Measurements from ENCODE around the gene CELA2A. TPM values are rescaled to one million over a fixed set of nuclear protein-coding genes. Genes with fewer than 3 reads are reported as not detected.
"Not testable (repeated sequence)": the region's sequence is repeated elsewhere in the genome, so short reads cannot be mapped to it uniquely, and the experiment has no call there.

The CELA2A gene
- total and polyA plus RNA-seq, 9 of the 15 experiments (the other 6 are each of a cell fraction or from before 2014, with no cell fraction given) = 0.62 TPM; not detected in 8

- H3K9me3 ChIP-seq (replicated peaks; ENCODE audit: control insufficient read depth, insufficient read depth, low read depth, low read length); H3K4me3 ChIP-seq; H3K79me2 ChIP-seq (ENCODE audit: control insufficient read depth, insufficient read depth, low read length); POLR2A ChIA-PET; H3K36me3 ChIP-seq (ENCODE audit: control insufficient read depth, insufficient read depth, low read length); FAIRE-seq; BruUV-seq (replicated peaks); in situ Hi-C loops (cut with MboI); ATAC-seq; H4K20me1 ChIP-seq (replicated peaks; ENCODE audit: control insufficient read depth, insufficient read depth, low read length); H3K27ac ChIP-seq (ENCODE audit: extremely low read depth, low read depth, low read length); H3K9ac ChIP-seq (ENCODE audit: insufficient read depth in 1 of 2, low read depth in 2 of 2, low read length in 2 of 2); H3K4me2 ChIP-seq (ENCODE audit: insufficient read depth, low read length); intact Hi-C loops (cut with micrococcal nuclease); DNase-seq (ENCODE audit: extremely low read depth in 1 of 4, low spot score in 3 of 4); CTCF ChIA-PET (ENCODE audit: low intra/inter-chr PET ratio); H3K27me3 ChIP-seq (ENCODE audit: control insufficient read depth in 2 of 2, insufficient read depth in 2 of 2, low read length in 2 of 2); H3K9me1 ChIP-seq (ENCODE audit: control insufficient read depth, insufficient read depth, low read length): not testable (repeated sequence)
- TF ChIP-seq RAD51 (IDR thresholded peaks at IDR 0.05; ENCODE audit: borderline replicate concordance, low read depth) = peak; percentile 10; the same call in 1 of the 2 replicates
- 0 out of 2 replicates have a peak, but pooled peaks have one; percentile 19 for TF ChIP-seq ZBTB7A (IDR thresholded peaks at IDR 0.05; ENCODE audit: borderline replicate concordance, control insufficient read depth, low read depth, low read length)
- Histone ChIP-seq H3K4me1 (replicated peaks in 1 of 2; ENCODE audit: control insufficient read depth in 2 of 2, insufficient read depth in 2 of 2, low read length in 2 of 2) (peaks cover 8 to 17% of the 10 kb centered on the region in 2 experiments), H2AFZ (ENCODE audit: low read depth, low read length) (peak overlapping the region; percentile 14; the same call in 1 of the 2 replicates)
- 59% methylated on average over 5 of the region's 5 CpGs for WGBS (ENCODE audit: insufficient coverage, low coverage, missing lambda C conversion rate)
These were observed 7.4 kb downstream of the CELA2A start for GRCh38 chr1:15463926-15464322.

- no peaks in the 10 kb centered on the region for H4K20me1 ChIP-seq (replicated peaks; ENCODE audit: control insufficient read depth, insufficient read depth, low read length)
- H3K36me3 ChIP-seq (ENCODE audit: control insufficient read depth, insufficient read depth, low read length) = no peaks in the 10 kb centered on the region
- no peak overlapping the region for H3K27ac ChIP-seq (ENCODE audit: extremely low read depth, low read depth, low read length)
- POLR2A ChIA-PET = interaction anchor here (0.6 to 1.7 kb wide), 3 partner anchors 9 to 256 kb away, joined by 3 to 5 read pairs (median 4); partner anchors contain the start of gene CELA2A
- WGBS (ENCODE audit: insufficient coverage, low coverage, missing lambda C conversion rate) = 29% methylated on average over 7 of the region's 7 CpGs
- H3K4me1 ChIP-seq (replicated peaks in 1 of 2; ENCODE audit: control insufficient read depth in 2 of 2, insufficient read depth in 2 of 2, low read length in 2 of 2) = peaks cover 4 to 11% of the 10 kb centered on the region in 2 experiments; a peak in 4 of 5 replicates
- in situ Hi-C loops (cut with MboI) = no loop called here
- intact Hi-C loops (cut with micrococcal nuclease) = no loop called here
- CTCF ChIA-PET (ENCODE audit: low intra/inter-chr PET ratio) = no interaction called here
- H3K79me2 ChIP-seq (ENCODE audit: control insufficient read depth, insufficient read depth, low read length) = no peaks in the 10 kb centered on the region
- H3K9ac ChIP-seq (ENCODE audit: insufficient read depth in 1 of 2, low read depth in 2 of 2, low read length in 2 of 2) = no peak overlapping the region
- peak overlapping the region; percentile 52 for H2AFZ ChIP-seq (ENCODE audit: low read depth, low read length)
- BruUV-seq (replicated peaks) = no TSS peak
- ATAC-seq (peak; percentile 72), DNase-seq (ENCODE audit: extremely low read depth in 1 of 4, low spot score in 3 of 4) (peak in 3 of 4 experiments; percentile 34 to 49 (median 34)), FAIRE-seq (no peak)
- H3K4me2 ChIP-seq (ENCODE audit: insufficient read depth, low read length) = peak overlapping the region; percentile 29
- no peak overlapping the region for H3K4me3 ChIP-seq
- H3K27me3 ChIP-seq (ENCODE audit: control insufficient read depth in 2 of 2, insufficient read depth in 2 of 2, low read length in 2 of 2) = 0 out of 5 replicates have a peak, but pooled peaks cover 0 to 7% of the 10 kb centered on the region in 2 experiments
- H3K9me1 ChIP-seq (ENCODE audit: control insufficient read depth, insufficient read depth, low read length) = no peaks in the 10 kb centered on the region
- no peaks in the 10 kb centered on the region for H3K9me3 ChIP-seq (replicated peaks; ENCODE audit: control insufficient read depth, insufficient read depth, low read depth, low read length)
- TF ChIP-seq ZNF165 (CRISPR knock-in tag; IDR thresholded peaks at IDR 0.05; ENCODE audit: borderline replicate concordance) = no peak
- peak; percentile 35 for TF ChIP-seq NFYB (IDR thresholded peaks at IDR 0.05; ENCODE audit: extremely low read depth, insufficient read length)
- peak; percentile 51; the same call in 1 of the 2 replicates for TF ChIP-seq RAD51 (IDR thresholded peaks at IDR 0.05; ENCODE audit: borderline replicate concordance, low read depth)
- peak; percentile 66 for TF ChIP-seq USF2 (CRISPR knock-in tag; IDR thresholded peaks at IDR 0.05)
- TF ChIP-seq LARP7 (IDR thresholded peaks at IDR 0.05) = no peak
- TF ChIP-seq RBM39 (optimal IDR thresholded peaks at IDR 0.05; ENCODE audit: low read depth, low read length) = no peak
- no peak for TF ChIP-seq CREBBP (IDR thresholded peaks at IDR 0.05; ENCODE audit: low read depth, low read length)
- no peak for TF ChIP-seq TRIM28 (IDR thresholded peaks at IDR 0.05)
- TF ChIP-seq SPI1 (IDR thresholded peaks at IDR 0.05; ENCODE audit: borderline replicate concordance, low read depth, low read length) = peak; percentile 48; the same call in 1 of the 2 replicates
- TF ChIP-seq BCOR (IDR thresholded peaks at IDR 0.05) = no peak
- TF ChIP-seq CBX3 (IDR thresholded peaks at IDR 0.05; ENCODE audit: borderline replicate concordance in 1 of 2, low read length in 2 of 2) = peak in 1 of 2 experiments; percentile 27; a peak in 1 of 3 replicates
- no peak for TF ChIP-seq CREB3 (tag; conservative IDR thresholded peaks at IDR 0.05; ENCODE audit: low read depth)
- TF ChIP-seq USF1 (CRISPR knock-in tag; IDR thresholded peaks at IDR 0.05) = peak; percentile 78
These were observed 9.1 kb downstream of the CELA2A start for GRCh38 chr1:15465674-15466073.

Data from K562 (cell line).